Measurements from ENCODE around the gene SYNPR.

SYNPR gene

GRCh38 chr3:63386568-63386967 is 108.5 kb downstream of the SYNPR start:
- DNase-seq = no peak

GRCh38 chr3:63387568-63387967 is 109.5 kb downstream of the SYNPR start:
- DNase-seq = no peak

GRCh38 chr3:63390710-63391230 is 112.7 kb downstream of the SYNPR start:
- DNase-seq = no peak

- DNase-seq = no peak
These were observed 117.9 kb downstream of the SYNPR start for GRCh38 chr3:63395960-63396359.

GRCh38 chr3:63400246-63400860 is 122.2 kb downstream of the SYNPR start:
- no peak for DNase-seq

GRCh38 chr3:63405882-63406281 is 127.8 kb downstream of the SYNPR start:
- DNase-seq = no peak

- DNase-seq = no peak
These were observed 135.4 kb downstream of the SYNPR start for GRCh38 chr3:63413523-63413922.

- DNase-seq = no peak
These were observed 136.5 kb downstream of the SYNPR start for GRCh38 chr3:63414607-63415006.

GRCh38 chr3:63429905-63430304 is 151.8 kb downstream of the SYNPR start:
- DNase-seq = no peak

- DNase-seq = no peak
These were observed 152.8 kb downstream of the SYNPR start for GRCh38 chr3:63430875-63431274.

- DNase-seq = no peak
These were observed 159.8 kb downstream of the SYNPR start for GRCh38 chr3:63437858-63438257.

- DNase-seq = no peak
These were observed 160.8 kb downstream of the SYNPR start for GRCh38 chr3:63438826-63439371.

- DNase-seq = no peak
These were observed 163.2 kb downstream of the SYNPR start for GRCh38 chr3:63441262-63441661.

GRCh38 chr3:63442918-63443317 is 164.8 kb downstream of the SYNPR start:
- DNase-seq = no peak

GRCh38 chr3:63450023-63450422 is 171.9 kb downstream of the SYNPR start:
- no peak for DNase-seq

- no peak for DNase-seq
These were observed 172.7 kb downstream of the SYNPR start for GRCh38 chr3:63450634-63451363.

- no peak for DNase-seq
These were observed 178.8 kb downstream of the SYNPR start for GRCh38 chr3:63456901-63457300.

- DNase-seq = no peak
These were observed 180.3 kb downstream of the SYNPR start for GRCh38 chr3:63458405-63458804.

- no peak for DNase-seq
These were observed 184.6 kb downstream of the SYNPR start for GRCh38 chr3:63462732-63463131.

- no peak for DNase-seq
These were observed 189.3 kb downstream of the SYNPR start for GRCh38 chr3:63467392-63467791.

GRCh38 chr3:63470745-63471144 is 192.6 kb downstream of the SYNPR start:
- DNase-seq = no peak

- DNase-seq = no peak
These were observed 193.7 kb downstream of the SYNPR start for GRCh38 chr3:63471781-63472180.

GRCh38 chr3:63473641-63474166 is 195.6 kb downstream of the SYNPR start:
- DNase-seq = no peak
